ENCODE data around the gene BTD. TPM values are rescaled to one million over a fixed set of nuclear protein-coding genes. Genes with fewer than 3 reads are reported as not detected.

BTD gene
- total RNA-seq (10 to 100 TPM; 11.2 to 12.5 TPM), total RNA-seq (2.5 to 58.6 (median 18.1) reads per million in 172 experiments)
- polyA plus RNA-seq (2013, experiment 1 of 2): 14.2 TPM
- polyA plus RNA-seq (2013, experiment 2 of 2): 15.0 TPM

GRCh38 chr3:15601399-15602145, at the start of gene BTD, which contains the start of gene HACL1:
Gene BTD, plus strand, starts transcription at chr3:15601745. Its CDS starts 33,695 bp downstream, at chr3:15635440.
Gene HACL1, minus strand, starts transcription at chr3:15601569. Its CDS starts 106 bp downstream, at chr3:15601463.
- H3K27ac Mint-ChIP-seq: peak within 1 kb of the TSS; percentile 91
- ChIA-PET POLR2A (interaction anchor here (0.6 to 2.3 kb wide), 18 partner anchors 11 to 1968 kb away, joined by 3 to 23 read pairs (median 4); partner anchors contain the start of genes CAPN7 and CCDC174), CTCF (interaction anchor here (0.8 to 1.5 kb wide), 3 partner anchors 26 to 333 kb away, joined by 3 to 5 read pairs (median 3); no protein-coding TSS in a partner anchor)
- peaks cover 65% of the 10 kb centered on the region for H3K4me1 Mint-ChIP-seq (ENCODE audit: low read depth)
- intact Hi-C loops (cut with DNase I, micrococcal nuclease): loop anchor here (1.0 to 10.0 kb wide), 6 partner anchors 46 to 957 kb away; partner anchors contain the start of genes DPH3 (in 1 of the 2), NR2C2 (in 1 of the 2) and OXNAD1 (in 1 of the 2)
- H3K27ac ChIP-seq (ENCODE audit: low read depth in 1 of 2, low read length in 2 of 2): peak within 1 kb of the TSS; percentile 75 to 81
- ATAC-seq (ENCODE audit: poor library complexity) (peak; percentile 90), DNase-seq (peak; percentile 97 to 100 (median 98))
- H3K9me3 ChIP-seq (ENCODE audit: control insufficient read depth in 1 of 2, insufficient read depth in 1 of 2, low read length in 2 of 2): no peaks in the 10 kb centered on the region
- peaks cover 35% of the 10 kb centered on the region for H3K36me3 ChIP-seq (ENCODE audit: insufficient read depth, low read length)
- TF ChIP-seq CTCF (IDR thresholded peaks at IDR 0.05): peak; percentile 21
- no peaks in the 10 kb centered on the region for H3K27me3 ChIP-seq (ENCODE audit: control insufficient read depth in 1 of 2, insufficient read depth in 2 of 2, low read length in 2 of 2)
- H3K4me3 ChIP-seq (ENCODE audit: low read length): peak within 1 kb of the TSS; percentile 83
- no peaks in the 10 kb centered on the region for H3K9me3 Mint-ChIP-seq
- H3K4me1 ChIP-seq (ENCODE audit: insufficient read depth, low read length): peaks cover 28% of the 10 kb centered on the region
- H3K27me3 Mint-ChIP-seq: no peaks in the 10 kb centered on the region
- H3K36me3 Mint-ChIP-seq (ENCODE audit: low read depth): peaks cover 66% of the 10 kb centered on the region
- H3K4me3 Mint-ChIP-seq: peak within 1 kb of the TSS; percentile 95

GRCh38 chr3:15551902-15552301, 49.6 kb upstream of the BTD start:
- Histone ChIP-seq H3K4me3 (ENCODE audit: low read length) (no peak overlapping the region), H3K36me3 (ENCODE audit: insufficient read depth, low read length) (no peaks in the 10 kb centered on the region), H3K27ac (ENCODE audit: low read depth in 1 of 2, low read length in 2 of 2) (no peak overlapping the region), H3K9me3 (ENCODE audit: control insufficient read depth in 1 of 2, insufficient read depth in 1 of 2, low read length in 2 of 2) (peaks cover 0 to 5% of the 10 kb centered on the region in 2 experiments), H3K4me1 (ENCODE audit: insufficient read depth, low read length) (peaks cover 7% of the 10 kb centered on the region), H3K27me3 (ENCODE audit: control insufficient read depth in 1 of 2, insufficient read depth in 2 of 2, low read length in 2 of 2) (no peaks in the 10 kb centered on the region)
- Mint-ChIP-seq H3K27me3 (no peaks in the 10 kb centered on the region), H3K4me3 (no peak overlapping the region), H3K27ac (no peak overlapping the region), H3K9me3 (peaks cover under 1% of the 10 kb centered on the region), H3K4me1 (ENCODE audit: low read depth) (peaks cover 5% of the 10 kb centered on the region), H3K36me3 (ENCODE audit: low read depth) (peaks cover 27% of the 10 kb centered on the region)
- intact Hi-C loops (cut with DNase I, micrococcal nuclease): loop anchor here in 1 of 2 experiments (10.0 kb wide), 1 partner anchor 117 kb away; no protein-coding TSS in a partner anchor
- POLR2A ChIA-PET: no interaction called here
- TF ChIP-seq CTCF (IDR thresholded peaks at IDR 0.05): no peak
- DNase-seq (no peak), ATAC-seq (ENCODE audit: poor library complexity) (no peak)
- CTCF ChIA-PET: no interaction called here

GRCh38 chr3:15553749-15554148, 47.8 kb upstream of the BTD start:
- Mint-ChIP-seq H3K4me1 (ENCODE audit: low read depth) (peaks cover 13% of the 10 kb centered on the region), H3K4me3 (no peak overlapping the region), H3K9me3 (no peaks in the 10 kb centered on the region), H3K27ac (no peak overlapping the region), H3K36me3 (ENCODE audit: low read depth) (peaks cover 31% of the 10 kb centered on the region), H3K27me3 (no peaks in the 10 kb centered on the region)
- ATAC-seq (ENCODE audit: poor library complexity): no peak
- no peak overlapping the region for H3K4me3 ChIP-seq (ENCODE audit: low read length)
- no peak for DNase-seq
- ChIA-PET CTCF (no interaction called here), POLR2A (no interaction called here)
- H3K9me3 ChIP-seq (ENCODE audit: control insufficient read depth in 1 of 2, insufficient read depth in 1 of 2, low read length in 2 of 2): no peaks in the 10 kb centered on the region
- no peak overlapping the region for H3K27ac ChIP-seq (ENCODE audit: low read depth in 1 of 2, low read length in 2 of 2)
- H3K36me3 ChIP-seq (ENCODE audit: insufficient read depth, low read length): peaks cover 3% of the 10 kb centered on the region
- no peak for TF ChIP-seq CTCF (IDR thresholded peaks at IDR 0.05)
- intact Hi-C loops (cut with DNase I, micrococcal nuclease): loop anchor here in 1 of 2 experiments (10.0 kb wide), 1 partner anchor 119 kb away; no protein-coding TSS in a partner anchor
- H3K4me1 ChIP-seq (ENCODE audit: insufficient read depth, low read length): peaks cover 13% of the 10 kb centered on the region
- H3K27me3 ChIP-seq (ENCODE audit: control insufficient read depth in 1 of 2, insufficient read depth in 2 of 2, low read length in 2 of 2): no peaks in the 10 kb centered on the region

All from CD4-positive, alpha-beta T cell (primary cell).